ENCODE measurements around the gene ATP8A1.

ATP8A1 gene

DNA sequence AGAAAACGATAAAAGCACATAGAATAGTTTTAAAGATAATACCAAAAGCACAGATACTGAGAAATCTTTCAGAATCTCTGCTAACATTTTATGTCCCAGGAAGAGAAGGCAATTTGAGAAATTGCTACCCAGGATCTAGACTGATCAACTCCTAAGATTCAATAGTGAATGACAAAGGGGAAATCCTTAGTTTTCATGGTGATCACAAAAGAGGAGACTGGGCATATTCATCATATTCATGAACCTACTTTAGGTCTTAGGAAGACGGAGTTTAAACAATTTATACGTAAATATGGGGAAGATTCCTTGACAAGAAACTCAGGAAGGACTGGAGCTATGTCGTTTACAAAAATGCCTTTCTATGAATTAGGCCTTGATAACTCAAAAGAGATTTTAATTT, 172.3 kb downstream of the ATP8A1 start:
- no peak for TF ChIP-seq CTCF (conservative IDR thresholded peaks at IDR 0.05; ENCODE audit: low read length)

GRCh38 chr4:42483426-42484379, 173.2 kb downstream of the ATP8A1 start:
- no peak for TF ChIP-seq CTCF (conservative IDR thresholded peaks at IDR 0.05; ENCODE audit: low read length)
- DNase-seq (ENCODE audit: low read depth), result peak; percentile 8
- H3K4me3 ChIP-seq (ENCODE audit: low read length), result no peak overlapping the region

More for the DNA sequence above, 172.3 kb downstream of the ATP8A1 start:
- H3K4me3 ChIP-seq (ENCODE audit: low read length), result no peak overlapping the region
- DNase-seq (ENCODE audit: low read depth), result no peak

DNA sequence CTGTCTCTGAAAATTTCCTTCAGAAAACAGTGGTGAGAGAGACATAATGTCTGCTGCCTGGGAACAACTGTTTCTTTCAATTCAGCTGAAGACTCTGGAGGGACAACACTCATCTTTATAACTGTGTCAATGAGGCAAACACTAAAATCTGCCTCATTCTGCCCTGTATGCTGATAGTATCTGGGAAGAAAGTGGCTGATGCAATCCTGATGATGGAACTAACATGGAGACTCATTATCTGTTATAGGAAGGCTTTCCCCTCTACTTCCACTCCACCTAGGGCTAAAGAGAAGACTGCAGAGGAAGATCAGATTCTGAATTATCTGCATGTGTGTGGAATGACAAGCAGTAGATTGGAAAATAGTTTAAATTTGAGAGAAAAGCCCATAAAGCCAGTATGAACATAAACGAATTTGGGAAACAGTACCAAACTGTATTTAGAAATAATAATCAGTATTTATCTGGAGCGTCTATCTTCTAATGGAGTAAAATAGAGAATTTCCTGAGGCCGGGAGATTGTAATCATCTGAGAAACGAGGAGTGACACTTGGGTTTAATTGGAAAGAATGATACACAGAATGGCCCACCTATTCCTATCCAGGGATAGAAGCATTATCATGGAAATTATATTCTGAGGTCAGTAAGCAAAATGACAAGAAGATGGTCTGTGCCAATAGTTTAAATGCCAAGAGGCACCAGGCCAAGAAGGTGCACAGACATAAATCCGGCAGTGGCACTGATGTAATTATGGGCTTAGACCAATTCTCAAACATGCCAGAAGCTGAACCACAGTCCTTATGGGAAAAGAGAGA, 174.2 kb downstream of the ATP8A1 start:
- TF ChIP-seq CTCF (conservative IDR thresholded peaks at IDR 0.05; ENCODE audit: low read length), result no peak
- DNase-seq (ENCODE audit: low read depth), result no peak
- no peak overlapping the region for H3K4me3 ChIP-seq (ENCODE audit: low read length)

- no peak for DNase-seq (ENCODE audit: low read depth)
- H3K4me3 ChIP-seq (ENCODE audit: low read length), result no peak overlapping the region
- no peak for TF ChIP-seq CTCF (conservative IDR thresholded peaks at IDR 0.05; ENCODE audit: low read length)
Observed at GRCh38 chr4:42480717-42481116, 176.2 kb downstream of the ATP8A1 start.

- no peak for DNase-seq (ENCODE audit: low read depth)
- TF ChIP-seq CTCF (conservative IDR thresholded peaks at IDR 0.05; ENCODE audit: low read length), result no peak
- H3K4me3 ChIP-seq (ENCODE audit: low read length), result no peak overlapping the region
Observed at GRCh38 chr4:42480281-42480680, 176.6 kb downstream of the ATP8A1 start.

GRCh38 chr4:42478946-42479345, 178.0 kb downstream of the ATP8A1 start:
- DNase-seq (ENCODE audit: low read depth), result no peak
- no peak overlapping the region for H3K4me3 ChIP-seq (ENCODE audit: low read length)
- no peak for TF ChIP-seq CTCF (conservative IDR thresholded peaks at IDR 0.05; ENCODE audit: low read length)

Measured in AG10803 (cell line).